MM.1S (cell line): ENCODE measurements around the gene NCKAP5.

Experiments used
- EZH2 ChIP-seq: fragments of 300-600 bp; sonication (generic); optimal IDR thresholded peaks from 2 replicates; pipeline ENCODE3; 2017; ENCODE audit warnings: low read depth, mild to moderate bottlenecking, antibody characterized with exemption, low read length, mixed read lengths
- EZH2phosphoT487 ChIP-seq: fragments of 300-600 bp; sonication (generic); IDR thresholded peaks from 2 replicates; pipeline ENCODE4 v1.6.1; 2018; ENCODE audit warnings: antibody characterized with exemption, low read length
- TF ChIP-seq, protein P1 (sequence below): fragments of 300-600 bp; sonication (generic); IDR thresholded peaks from 2 replicates; pipeline ENCODE4 v1.5.1; 2016; ENCODE audit warnings: antibody characterized with exemption, low read length, mixed read lengths

DNA sequence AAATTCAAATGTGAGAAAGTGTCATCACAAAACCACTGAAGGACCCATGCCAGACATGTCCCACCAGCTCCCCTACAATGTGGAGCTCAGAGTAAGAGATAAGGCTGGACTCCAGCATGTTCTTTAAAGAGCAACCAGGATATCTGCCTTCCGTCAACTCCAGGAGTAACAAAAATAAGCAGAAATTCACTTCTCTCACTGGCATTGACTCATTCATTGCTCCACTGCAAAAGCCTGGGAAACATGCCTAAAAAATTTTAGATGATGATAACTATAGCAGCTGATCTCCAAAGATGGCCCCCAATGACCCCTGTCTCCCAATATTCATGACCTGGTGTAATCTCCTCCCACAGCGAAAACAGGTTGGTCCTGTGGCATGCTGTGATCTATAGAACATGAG lies 314.5 kb downstream of the NCKAP5 start:
- TF ChIP-seq, protein P1, sequence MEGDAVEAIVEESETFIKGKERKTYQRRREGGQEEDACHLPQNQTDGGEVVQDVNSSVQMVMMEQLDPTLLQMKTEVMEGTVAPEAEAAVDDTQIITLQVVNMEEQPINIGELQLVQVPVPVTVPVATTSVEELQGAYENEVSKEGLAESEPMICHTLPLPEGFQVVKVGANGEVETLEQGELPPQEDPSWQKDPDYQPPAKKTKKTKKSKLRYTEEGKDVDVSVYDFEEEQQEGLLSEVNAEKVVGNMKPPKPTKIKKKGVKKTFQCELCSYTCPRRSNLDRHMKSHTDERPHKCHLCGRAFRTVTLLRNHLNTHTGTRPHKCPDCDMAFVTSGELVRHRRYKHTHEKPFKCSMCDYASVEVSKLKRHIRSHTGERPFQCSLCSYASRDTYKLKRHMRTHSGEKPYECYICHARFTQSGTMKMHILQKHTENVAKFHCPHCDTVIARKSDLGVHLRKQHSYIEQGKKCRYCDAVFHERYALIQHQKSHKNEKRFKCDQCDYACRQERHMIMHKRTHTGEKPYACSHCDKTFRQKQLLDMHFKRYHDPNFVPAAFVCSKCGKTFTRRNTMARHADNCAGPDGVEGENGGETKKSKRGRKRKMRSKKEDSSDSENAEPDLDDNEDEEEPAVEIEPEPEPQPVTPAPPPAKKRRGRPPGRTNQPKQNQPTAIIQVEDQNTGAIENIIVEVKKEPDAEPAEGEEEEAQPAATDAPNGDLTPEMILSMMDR: no peak
- no peak for TF ChIP-seq EZH2phosphoT487
- TF ChIP-seq EZH2: no peak
